Measurements from ENCODE around the gene SLC5A11.

GRCh38 chr16:24853169-24853824 lies 7.5 kb downstream of the SLC5A11 start:
- no peak for TF ChIP-seq POLR2AphosphoS5 (IDR thresholded peaks at IDR 0.05; ENCODE audit: low read depth, low read length)
- no peak for TF ChIP-seq REST (IDR thresholded peaks at IDR 0.05; ENCODE audit: insufficient read depth in 1 of 2, low read depth in 2 of 2, low read length in 2 of 2)
- TF ChIP-seq TAF1 (IDR thresholded peaks at IDR 0.05; ENCODE audit: borderline replicate concordance, insufficient read depth, low read length): no peak
- no peak for TF ChIP-seq SIN3A (IDR thresholded peaks at IDR 0.05; ENCODE audit: borderline replicate concordance, insufficient read depth, low read length)
- TF ChIP-seq FOXP2 (optimal IDR thresholded peaks at IDR 0.05; ENCODE audit: borderline replicate concordance, extremely low read depth, extremely low read length, insufficient read depth): no peak

All from PFSK-1 (cell line).